Astrocyte (in vitro differentiated cells and primary cell): Measurements from ENCODE around the gene MBL2. TPM values are rescaled to one million over a fixed set of nuclear protein-coding genes. Genes with fewer than 3 reads are reported as not detected.

ENCODE experiments used
- DNase-seq: peaks from one replicate; pipeline ENCODE4 v3.0.0-alpha.2; 2010; ENCODE audit warnings: low read depth
- FAIRE-seq: peaks from 2 replicates; lab custom pipeline; 2011; peaks lifted over from hg19 to GRCh38; lab: Jason Lieb, UNC
- H2AFZ ChIP-seq: 2 replicates; pipeline ENCODE4 v1.6.0; 2012; ENCODE audit warnings: low read depth, low read length, inconsistent platforms
- H3K27ac ChIP-seq: 2 replicates; pipeline ENCODE4 v1.5.1; 2011; ENCODE audit warnings: low read depth, low read length, inconsistent platforms
- H3K27me3 ChIP-seq: 2 replicates; pipeline ENCODE4 v1.6.0; 2011; ENCODE audit warnings: low read length, inconsistent platforms; ENCODE audit not compliant: insufficient read depth
- H3K36me3 ChIP-seq: 2 replicates; pipeline ENCODE4 v1.5.1; 2011; ENCODE audit warnings: low read length, inconsistent platforms; ENCODE audit not compliant: insufficient read depth
- H3K4me1 ChIP-seq: 2 replicates; pipeline ENCODE4 v1.5.1; 2011; ENCODE audit warnings: low read length, inconsistent platforms; ENCODE audit not compliant: insufficient read depth
- H3K4me2 ChIP-seq: 2 replicates; pipeline ENCODE4 v1.6.0; 2012; ENCODE audit warnings: low read length, inconsistent platforms
- H3K4me3 ChIP-seq: 2 replicates; pipeline ENCODE4 v1.5.1; 2011; ENCODE audit warnings: low read depth, mild to moderate bottlenecking, low read length, inconsistent platforms; ENCODE audit not compliant: insufficient read depth
- H3K79me2 ChIP-seq: 2 replicates; pipeline ENCODE4 v1.6.0; 2012; ENCODE audit warnings: mild to moderate bottlenecking, low read length, inconsistent platforms; ENCODE audit not compliant: insufficient read depth
- H3K9ac ChIP-seq: 2 replicates; pipeline ENCODE4 v1.6.0; 2012; ENCODE audit warnings: mild to moderate bottlenecking, low read length, inconsistent platforms
- H3K9me3 ChIP-seq: 2 replicates; pipeline ENCODE4 v1.5.1; 2012; ENCODE audit warnings: low read depth, mild to moderate bottlenecking, low read length, inconsistent platforms; ENCODE audit not compliant: insufficient read depth
- H4K20me1 ChIP-seq: 2 replicates; pipeline ENCODE4 v1.6.0; 2012; ENCODE audit warnings: low read length, inconsistent platforms; ENCODE audit not compliant: insufficient read depth
- H3K27ac Mint-ChIP-seq: one replicate; pipeline ENCODE4 v1.8.0; 2021; ENCODE audit warnings: mild to moderate bottlenecking, mixed read lengths; ENCODE audit not compliant: unreplicated experiment
- H3K27me3 Mint-ChIP-seq: one replicate; pipeline ENCODE4 v1.8.0; 2021; ENCODE audit warnings: low read depth, mixed read lengths; ENCODE audit not compliant: unreplicated experiment
- H3K36me3 Mint-ChIP-seq: one replicate; pipeline ENCODE4 v1.8.0; 2021; ENCODE audit warnings: low read depth, mixed read lengths; ENCODE audit not compliant: unreplicated experiment
- H3K4me1 Mint-ChIP-seq: one replicate; pipeline ENCODE4 v1.8.0; 2021; ENCODE audit warnings: low read depth, mixed read lengths; ENCODE audit not compliant: unreplicated experiment
- H3K4me3 Mint-ChIP-seq: one replicate; pipeline ENCODE4 v1.8.0; 2021; ENCODE audit warnings: mild to moderate bottlenecking, moderate library complexity, mixed read lengths; ENCODE audit not compliant: unreplicated experiment
- H3K9me3 Mint-ChIP-seq: one replicate; pipeline ENCODE4 v1.8.0; 2021; ENCODE audit warnings: mild to moderate bottlenecking, mixed read lengths; ENCODE audit not compliant: unreplicated experiment
- CTCF ChIP-seq: IDR thresholded peaks from 2 replicates; pipeline ENCODE4 v1.5.1; 2011; ENCODE audit warnings: low read depth, mild to moderate bottlenecking, inconsistent platforms, low read length, moderate library complexity; ENCODE audit not compliant: insufficient read depth
- EZH2 ChIP-seq: IDR thresholded peaks from 2 replicates; pipeline ENCODE4 v1.6.1; 2012; ENCODE audit warnings: mild to moderate bottlenecking, low read length, inconsistent platforms; ENCODE audit not compliant: insufficient read depth
- total RNA-seq: library from RNA; stranded (reverse); gene quantifications from 2 replicates; pipeline ENCODE4 v1.2.1, GENCODE V29; 2021

The MBL2 gene
- total RNA-seq, 1 donor from 2014 or later: not detected

GRCh38 chr10:52770904-52771303 lies 1.7 kb downstream of the MBL2 start:
- Mint-ChIP-seq H3K4me3 (no peak overlapping the region), H3K9me3 (no peaks in the 10 kb centered on the region), H3K4me1 (peaks cover 9% of the 10 kb centered on the region), H3K36me3 (no peaks in the 10 kb centered on the region), H3K27ac (no peak overlapping the region), H3K27me3 (no peaks in the 10 kb centered on the region)
- Histone ChIP-seq H3K4me2 (no peak overlapping the region), H2AFZ (no peak overlapping the region), H3K27me3 (no peaks in the 10 kb centered on the region), H3K36me3 (no peaks in the 10 kb centered on the region), H3K9me3 (no peaks in the 10 kb centered on the region), H3K27ac (no peak overlapping the region), H3K4me3 (no peak overlapping the region), H4K20me1 (no peaks in the 10 kb centered on the region), H3K4me1 (no peaks in the 10 kb centered on the region), H3K9ac (no peak overlapping the region), H3K79me2 (no peaks in the 10 kb centered on the region)
- FAIRE-seq: no peak
- DNase-seq: no peak
- no peak for TF ChIP-seq EZH2
- no peak for TF ChIP-seq CTCF

- H3K9ac ChIP-seq: no peak overlapping the region
- no peaks in the 10 kb centered on the region for H4K20me1 ChIP-seq
- no peak overlapping the region for H3K27ac ChIP-seq
- Mint-ChIP-seq H3K4me1 (peaks cover 9% of the 10 kb centered on the region), H3K36me3 (no peaks in the 10 kb centered on the region), H3K27ac (no peak overlapping the region), H3K27me3 (no peaks in the 10 kb centered on the region), H3K4me3 (no peak overlapping the region), H3K9me3 (no peaks in the 10 kb centered on the region)
- no peak overlapping the region for H3K4me3 ChIP-seq
- no peak for DNase-seq
- no peaks in the 10 kb centered on the region for H3K79me2 ChIP-seq
- no peak for TF ChIP-seq CTCF
- TF ChIP-seq EZH2: no peak
- H3K27me3 ChIP-seq: no peaks in the 10 kb centered on the region
- no peaks in the 10 kb centered on the region for H3K36me3 ChIP-seq
- no peaks in the 10 kb centered on the region for H3K4me1 ChIP-seq
- H3K4me2 ChIP-seq: no peak overlapping the region
- no peak overlapping the region for H2AFZ ChIP-seq
- H3K9me3 ChIP-seq: no peaks in the 10 kb centered on the region
- no peak for FAIRE-seq
Observed at GRCh38 chr10:52769966-52770365, 2.6 kb downstream of the MBL2 start.

GRCh38 chr10:52768001-52768532 lies 4.5 kb downstream of the MBL2 start:
- H3K36me3 ChIP-seq: no peaks in the 10 kb centered on the region
- H3K4me2 ChIP-seq: no peak overlapping the region
- Mint-ChIP-seq H3K27me3 (no peaks in the 10 kb centered on the region), H3K9me3 (no peaks in the 10 kb centered on the region), H3K4me3 (no peak overlapping the region), H3K27ac (peak overlapping the region; percentile 12), H3K36me3 (no peaks in the 10 kb centered on the region), H3K4me1 (peaks cover 9% of the 10 kb centered on the region)
- H3K27ac ChIP-seq: no peak overlapping the region
- H3K4me1 ChIP-seq: no peaks in the 10 kb centered on the region
- no peaks in the 10 kb centered on the region for H3K9me3 ChIP-seq
- H2AFZ ChIP-seq: no peak overlapping the region
- no peaks in the 10 kb centered on the region for H3K79me2 ChIP-seq
- TF ChIP-seq CTCF: no peak
- TF ChIP-seq EZH2: no peak
- H3K27me3 ChIP-seq: no peaks in the 10 kb centered on the region
- H3K4me3 ChIP-seq: no peak overlapping the region
- no peaks in the 10 kb centered on the region for H4K20me1 ChIP-seq
- no peak for DNase-seq
- H3K9ac ChIP-seq: no peak overlapping the region
- no peak for FAIRE-seq
